ENCODE data around the gene FLOT1.

DNA sequence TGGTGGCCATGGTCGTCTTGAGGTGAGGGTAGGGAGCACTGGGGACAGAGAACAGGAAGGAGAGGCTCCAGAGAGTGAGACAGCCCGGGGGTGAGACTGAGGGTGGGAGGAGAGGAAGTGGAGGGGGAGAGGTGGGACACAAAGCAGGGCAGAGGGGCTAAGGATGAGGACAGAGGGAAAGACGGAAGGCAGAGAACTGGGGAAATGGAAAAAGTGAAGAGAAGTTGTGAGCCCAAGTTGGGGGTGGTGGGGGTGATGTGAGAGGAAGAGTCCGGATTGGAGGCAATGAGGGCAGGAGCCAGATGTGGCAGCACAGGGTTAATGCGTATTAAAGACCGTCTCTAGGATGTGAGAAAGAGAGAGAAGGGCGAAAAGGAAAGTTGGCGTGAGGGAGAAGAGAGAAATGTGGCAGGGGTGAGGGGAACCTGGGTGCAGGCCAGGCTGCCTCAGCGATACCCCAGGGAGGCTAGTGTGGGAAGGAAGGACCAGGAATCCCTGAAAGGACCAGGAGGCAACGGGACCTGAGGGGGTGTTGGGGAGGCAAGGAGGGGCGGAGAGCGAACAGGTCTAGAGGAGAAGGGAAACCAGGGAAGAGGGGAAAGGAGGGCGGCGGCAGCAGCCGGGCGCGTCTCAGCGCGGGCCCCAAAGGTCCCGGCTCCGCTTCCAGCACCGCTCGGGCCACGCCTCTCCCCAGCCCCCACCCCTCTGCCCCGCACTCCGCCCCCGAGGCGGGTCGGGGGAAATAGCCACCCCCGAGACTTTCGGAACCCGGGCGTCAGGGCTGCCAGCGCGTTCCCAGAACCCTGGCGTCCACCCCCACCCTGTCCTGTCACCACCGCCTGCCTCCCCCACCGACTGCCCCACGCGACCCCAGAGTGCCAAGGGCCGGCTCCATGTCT is 56.2 kb downstream of the FLOT1 start, which contains the start of gene PPP1R18:
- TF ChIP-seq, protein P1, sequence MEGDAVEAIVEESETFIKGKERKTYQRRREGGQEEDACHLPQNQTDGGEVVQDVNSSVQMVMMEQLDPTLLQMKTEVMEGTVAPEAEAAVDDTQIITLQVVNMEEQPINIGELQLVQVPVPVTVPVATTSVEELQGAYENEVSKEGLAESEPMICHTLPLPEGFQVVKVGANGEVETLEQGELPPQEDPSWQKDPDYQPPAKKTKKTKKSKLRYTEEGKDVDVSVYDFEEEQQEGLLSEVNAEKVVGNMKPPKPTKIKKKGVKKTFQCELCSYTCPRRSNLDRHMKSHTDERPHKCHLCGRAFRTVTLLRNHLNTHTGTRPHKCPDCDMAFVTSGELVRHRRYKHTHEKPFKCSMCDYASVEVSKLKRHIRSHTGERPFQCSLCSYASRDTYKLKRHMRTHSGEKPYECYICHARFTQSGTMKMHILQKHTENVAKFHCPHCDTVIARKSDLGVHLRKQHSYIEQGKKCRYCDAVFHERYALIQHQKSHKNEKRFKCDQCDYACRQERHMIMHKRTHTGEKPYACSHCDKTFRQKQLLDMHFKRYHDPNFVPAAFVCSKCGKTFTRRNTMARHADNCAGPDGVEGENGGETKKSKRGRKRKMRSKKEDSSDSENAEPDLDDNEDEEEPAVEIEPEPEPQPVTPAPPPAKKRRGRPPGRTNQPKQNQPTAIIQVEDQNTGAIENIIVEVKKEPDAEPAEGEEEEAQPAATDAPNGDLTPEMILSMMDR (IDR thresholded peaks at IDR 0.05; ENCODE audit: low read depth, low read length, poor library complexity, severe bottlenecking): no peak
- TF ChIP-seq EZH2phosphoT487 (IDR thresholded peaks at IDR 0.05; ENCODE audit: borderline replicate concordance, low read length): no peak
